Heart left ventricle (tissue), 13 donors: ENCODE measurements around the gene VGF.
"Not testable (repeated sequence)": the region's sequence is repeated elsewhere in the genome, so short reads cannot be mapped to it uniquely, and the experiment has no call there.

Experiments used
- POLR2A ChIP-seq, 2 donors: fragments of 450-650 bp; IDR thresholded peaks; one replicate each; pipeline ENCODE4 v1.6.1; 2017; ENCODE audit warnings: antibody characterized with exemption in 2 of 2, mild to moderate bottlenecking in 2 of 2, moderate library complexity in 2 of 2
- TF ChIP-seq, protein P1 (sequence below), 12 donors: fragments of 200-600 bp; sonication (generic) in 4 of 12; IDR thresholded peaks; one replicate each; pipeline versions ENCODE4 v1.5.0 to v1.8.0; 2018 to 2022; ENCODE audit warnings: antibody characterized with exemption in 12 of 12, mild to moderate bottlenecking in 5 of 12
- donor health status: ischemic (EF 13 %, LVEDD 7.1; RV severe dilation, severe dysfunction).
- donor health status: DM: no; HTN: yes; CAD: no.
- donor health status: DM: no; HTN: no; CAD: no.
- donor health status: ischemic (EF 25% LVEDD 6.9; RV normal size, moderate dysfunction).
- donor health status: ischemic (EF 25% LVEDD 5.7; RV mildly dilated, moderate dysfunction).
- donor health status: ischemic (EF 35%, LVEDD 5.7; RV mildly dilated, moderate dysfunction).
- donor health status: nonischemic (EF 11% LVEDD 7.7; RV severe dilation, severe dysfunction).
- donor health status: DM: yes; HTN: yes; CAD: no.
- donor health status: PGD.
- donor health status: ischemic (EF 29% LVEDD 5.4; RV normal size, mild dysfunction).
- donor health status: nonischemic (EF 23%, LVEDD 6.1; RV moderate dilation, normal function).

DNA sequence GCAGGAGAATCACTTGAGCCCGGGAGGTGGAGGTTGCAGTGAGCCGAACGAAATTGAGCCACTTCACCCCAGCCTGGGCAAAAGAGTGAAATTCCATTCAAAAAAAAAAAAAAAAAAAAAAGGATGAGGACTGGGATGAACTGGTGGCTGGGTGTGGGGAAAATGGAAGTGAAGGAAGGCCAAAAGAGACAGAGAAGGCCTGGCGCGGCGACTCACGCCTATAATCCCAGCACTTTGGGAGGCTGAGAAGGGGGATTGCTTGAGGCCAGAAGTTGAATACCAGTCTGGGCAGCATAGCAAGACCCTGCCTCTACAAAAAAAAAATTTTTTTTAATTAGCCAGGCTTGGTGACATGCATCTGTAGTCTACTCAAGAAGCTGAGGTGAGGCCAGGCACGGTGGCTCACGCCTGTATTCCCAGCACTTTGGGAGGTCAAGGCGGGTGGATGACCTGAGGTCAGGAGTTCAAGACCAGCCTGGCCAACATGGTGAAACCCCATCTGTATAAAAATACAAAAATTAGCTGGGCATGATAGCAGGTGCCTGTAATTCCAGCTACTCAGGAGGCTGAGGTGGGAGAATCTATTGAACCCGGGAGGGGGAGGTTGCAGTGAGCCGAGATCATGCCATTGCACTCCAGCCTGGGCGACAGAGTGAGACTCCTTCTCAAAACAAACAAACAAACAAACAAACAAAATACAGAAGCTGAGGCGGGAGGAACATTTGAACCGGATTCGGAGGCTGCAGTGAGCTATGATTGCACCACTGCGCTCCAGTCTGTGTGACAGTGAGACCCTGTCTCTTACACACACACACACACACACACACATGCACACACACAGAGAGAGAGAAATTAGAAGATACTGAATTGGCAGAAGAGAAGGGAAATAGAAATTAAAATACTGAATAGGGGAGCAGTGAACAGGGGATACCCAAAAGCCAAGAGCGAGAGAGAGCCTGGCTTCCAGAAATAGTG is 32.5 kb downstream of the VGF start:
- not testable (repeated sequence) for TF ChIP-seq POLR2A (IDR thresholded peaks at IDR 0.05)
- TF ChIP-seq, protein P1, sequence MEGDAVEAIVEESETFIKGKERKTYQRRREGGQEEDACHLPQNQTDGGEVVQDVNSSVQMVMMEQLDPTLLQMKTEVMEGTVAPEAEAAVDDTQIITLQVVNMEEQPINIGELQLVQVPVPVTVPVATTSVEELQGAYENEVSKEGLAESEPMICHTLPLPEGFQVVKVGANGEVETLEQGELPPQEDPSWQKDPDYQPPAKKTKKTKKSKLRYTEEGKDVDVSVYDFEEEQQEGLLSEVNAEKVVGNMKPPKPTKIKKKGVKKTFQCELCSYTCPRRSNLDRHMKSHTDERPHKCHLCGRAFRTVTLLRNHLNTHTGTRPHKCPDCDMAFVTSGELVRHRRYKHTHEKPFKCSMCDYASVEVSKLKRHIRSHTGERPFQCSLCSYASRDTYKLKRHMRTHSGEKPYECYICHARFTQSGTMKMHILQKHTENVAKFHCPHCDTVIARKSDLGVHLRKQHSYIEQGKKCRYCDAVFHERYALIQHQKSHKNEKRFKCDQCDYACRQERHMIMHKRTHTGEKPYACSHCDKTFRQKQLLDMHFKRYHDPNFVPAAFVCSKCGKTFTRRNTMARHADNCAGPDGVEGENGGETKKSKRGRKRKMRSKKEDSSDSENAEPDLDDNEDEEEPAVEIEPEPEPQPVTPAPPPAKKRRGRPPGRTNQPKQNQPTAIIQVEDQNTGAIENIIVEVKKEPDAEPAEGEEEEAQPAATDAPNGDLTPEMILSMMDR (IDR thresholded peaks at IDR 0.05) = not testable (repeated sequence)
